HG03159 (cell line): ENCODE measurements around the gene PARD3B.

Experiments
- ATAC-seq: cut with Tn5 transposase; IDR thresholded peaks from one replicate; pipeline ENCODE4 v1.9.1; 2021; ENCODE audit warnings: mild to moderate bottlenecking, moderate library complexity; ENCODE audit not compliant: unreplicated experiment

Gene PARD3B

GRCh38 chr2:205527801-205528200 is 982.5 kb downstream of the PARD3B start:
- ATAC-seq: no peak

- no peak for ATAC-seq
These were observed 985.8 kb downstream of the PARD3B start for GRCh38 chr2:205531072-205531471.

- ATAC-seq: no peak
These were observed 986.3 kb downstream of the PARD3B start for GRCh38 chr2:205531489-205532148.

GRCh38 chr2:205535001-205535400 is 989.7 kb downstream of the PARD3B start:
- no peak for ATAC-seq

GRCh38 chr2:205539603-205540002 is 994.3 kb downstream of the PARD3B start:
- no peak for ATAC-seq

- ATAC-seq: no peak
These were observed 994.8 kb downstream of the PARD3B start for GRCh38 chr2:205540036-205540435.

GRCh38 chr2:205543262-205543843 is 998.1 kb downstream of the PARD3B start:
- no peak for ATAC-seq

GRCh38 chr2:205543937-205544702 is 998.8 kb downstream of the PARD3B start:
- no peak for ATAC-seq

- no peak for ATAC-seq
These were observed 1000.9 kb downstream of the PARD3B start for GRCh38 chr2:205545971-205546816.

GRCh38 chr2:205555566-205556230 is 1010.4 kb downstream of the PARD3B start:
- no peak for ATAC-seq

- no peak for ATAC-seq
These were observed 1011.1 kb downstream of the PARD3B start for GRCh38 chr2:205556357-205556756.

GRCh38 chr2:205556841-205557539 is 1011.7 kb downstream of the PARD3B start:
- ATAC-seq: no peak

- ATAC-seq: no peak
These were observed 1012.6 kb downstream of the PARD3B start for GRCh38 chr2:205557873-205558272.

GRCh38 chr2:205561441-205561840 is 1016.2 kb downstream of the PARD3B start:
- ATAC-seq: no peak

- no peak for ATAC-seq
These were observed 1018.4 kb downstream of the PARD3B start for GRCh38 chr2:205563646-205564045.

- no peak for ATAC-seq
These were observed 1019.3 kb downstream of the PARD3B start for GRCh38 chr2:205564346-205565141.

- ATAC-seq: no peak
These were observed 1019.9 kb downstream of the PARD3B start for GRCh38 chr2:205565142-205565522.

- ATAC-seq: no peak
These were observed 1021.4 kb downstream of the PARD3B start for GRCh38 chr2:205566606-205567168.

GRCh38 chr2:205568620-205569019 is 1023.3 kb downstream of the PARD3B start:
- no peak for ATAC-seq
